22Rv1 (cell line): ENCODE measurements around the gene MTNR1B.

Source experiments
- H3K27ac ChIP-seq: fragments of 450-650 bp; 2 replicates; pipeline ENCODE4 v1.5.1; 2017
- CTCF ChIP-seq: fragments of 450-650 bp; IDR thresholded peaks from 2 replicates; pipeline ENCODE4 v1.5.1; 2017; ENCODE audit warnings: mild to moderate bottlenecking
- ZFX ChIP-seq: fragments of 450-650 bp; IDR thresholded peaks from 2 replicates; pipeline ENCODE4 v1.6.1; 2017; ENCODE audit warnings: antibody characterized with exemption, borderline replicate concordance

The MTNR1B gene

DNA sequence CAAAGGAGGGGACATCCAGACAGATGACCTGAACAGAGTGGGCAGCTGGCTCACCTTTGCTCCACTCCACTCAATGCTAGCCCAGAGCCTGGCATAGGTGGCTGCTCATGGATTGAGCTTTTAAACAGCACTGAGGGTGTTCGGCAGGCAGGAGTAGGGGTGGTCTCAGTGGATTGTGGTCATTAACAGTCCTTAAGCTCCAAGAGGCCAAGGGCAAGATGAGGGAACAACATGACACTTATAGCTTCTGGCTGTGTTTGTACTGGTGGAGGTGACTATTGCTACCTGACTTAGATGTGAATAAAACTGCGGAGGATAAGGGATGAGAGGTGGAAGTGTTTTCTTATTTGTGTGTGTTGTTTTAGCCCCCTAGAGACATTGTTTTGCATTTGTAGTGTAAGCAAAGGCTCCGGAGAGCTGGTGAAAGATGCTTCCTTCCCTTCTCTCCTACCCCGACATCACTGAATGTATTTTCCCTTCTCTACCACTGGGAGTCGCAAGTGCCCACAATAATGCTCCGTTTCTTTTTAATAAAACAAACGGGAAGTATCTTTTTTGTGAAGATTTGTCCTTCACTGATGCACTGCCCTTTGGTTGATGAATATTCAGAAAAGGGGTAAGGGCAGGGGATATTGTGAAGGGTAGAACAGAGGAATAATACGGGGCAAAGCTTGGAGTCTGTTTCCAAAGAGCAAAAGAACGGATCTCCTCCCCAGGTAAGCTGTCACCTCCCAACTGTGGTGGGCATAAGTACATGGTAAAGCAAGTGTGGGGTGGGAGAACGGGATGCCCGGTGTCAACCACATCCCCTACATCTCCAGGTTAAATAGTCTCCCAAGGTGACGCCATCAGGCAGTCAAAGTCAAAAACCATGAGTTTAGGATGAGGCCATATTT is 27.5 kb upstream of the MTNR1B start:
- H3K27ac ChIP-seq = no peak overlapping the region

DNA sequence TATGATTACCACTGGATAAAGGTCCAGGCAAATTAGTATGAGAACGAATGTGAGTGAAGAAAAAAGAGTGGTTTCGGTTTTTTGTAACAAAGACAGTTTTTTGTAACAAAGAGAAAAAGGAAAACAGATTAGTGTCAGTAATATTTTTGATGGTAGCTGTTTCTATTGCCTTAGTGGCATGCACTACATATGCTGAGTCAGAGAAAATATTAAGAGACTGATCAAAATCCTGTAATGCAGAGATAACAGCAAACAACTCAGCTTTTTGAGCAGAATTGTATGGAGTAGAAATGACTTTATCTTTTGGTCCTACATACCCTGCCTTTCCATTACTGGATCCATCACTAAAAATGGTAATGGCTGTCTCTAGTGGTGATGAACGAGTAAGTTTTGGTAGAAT is 22.7 kb upstream of the MTNR1B start:
- no peak overlapping the region for H3K27ac ChIP-seq
- TF ChIP-seq CTCF (no peak), ZFX (no peak)

More for the DNA sequence above, 27.5 kb upstream of the MTNR1B start:
- TF ChIP-seq CTCF (peak; percentile 80), ZFX (no peak)

DNA sequence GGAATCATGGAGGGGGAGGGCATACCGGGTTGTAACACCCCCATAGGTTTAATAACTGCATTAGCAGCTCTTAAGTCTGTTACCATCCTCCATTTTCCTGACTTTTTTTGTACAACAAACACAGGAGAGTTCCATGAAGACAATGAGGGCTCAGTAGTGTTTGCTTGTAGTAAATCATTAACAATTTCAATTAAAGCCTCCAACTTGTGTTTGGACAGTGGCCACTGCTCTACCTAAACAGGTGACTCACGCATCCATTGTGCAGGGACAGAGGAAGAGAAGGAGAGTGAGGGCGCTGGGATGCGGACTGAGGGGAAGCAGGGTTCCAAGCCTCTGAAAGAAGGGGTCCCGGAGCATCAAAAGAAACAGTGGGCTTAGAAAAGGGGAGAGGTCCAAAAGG is 21.3 kb upstream of the MTNR1B start:
- TF ChIP-seq CTCF (no peak), ZFX (no peak)
- H3K27ac ChIP-seq = peak overlapping the region; percentile 69

GRCh38 chr11:92954003-92954402 is 15.4 kb upstream of the MTNR1B start:
- no peak overlapping the region for H3K27ac ChIP-seq
- TF ChIP-seq ZFX = no peak
- TF ChIP-seq CTCF = no peak

DNA sequence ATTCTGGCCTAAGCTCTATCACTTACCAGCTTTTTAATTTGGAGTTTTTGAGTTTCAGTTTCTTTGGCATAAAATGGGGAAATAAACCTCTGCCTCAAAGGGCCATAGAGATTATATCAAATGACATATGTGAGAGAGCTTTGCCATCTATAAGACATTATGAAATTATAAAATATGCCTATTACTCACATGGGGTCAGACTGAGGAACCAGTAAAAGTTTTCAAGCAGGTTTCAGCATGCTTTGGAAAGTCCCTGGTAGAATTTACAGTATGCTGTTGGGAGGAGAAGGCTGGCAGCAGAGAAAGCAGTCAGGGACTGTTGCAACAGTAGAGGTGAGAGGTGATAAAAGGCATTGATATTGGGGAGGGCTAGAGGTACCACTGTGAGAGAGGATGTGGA is 13.6 kb upstream of the MTNR1B start:
- no peak overlapping the region for H3K27ac ChIP-seq
- no peak for TF ChIP-seq ZFX
- TF ChIP-seq CTCF = no peak

DNA sequence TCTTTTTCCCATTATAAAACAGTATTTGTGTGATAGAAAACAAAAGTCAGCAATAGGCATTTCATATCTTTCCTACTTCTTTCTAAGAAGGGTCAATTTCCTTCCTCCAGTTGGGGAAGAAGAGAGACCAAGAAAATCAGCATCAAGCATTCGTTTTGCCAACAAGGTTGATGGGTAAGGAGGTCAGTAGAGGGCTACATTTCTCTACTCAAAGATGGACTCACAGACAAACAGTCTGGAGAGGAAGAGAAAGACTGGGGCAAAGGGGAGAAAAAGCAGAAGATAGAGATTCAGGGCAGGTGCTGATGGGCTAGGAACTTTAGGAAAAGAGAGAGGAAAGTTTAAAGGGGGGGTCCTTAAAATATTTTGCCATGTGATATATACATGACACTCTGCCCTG is 8.6 kb upstream of the MTNR1B start:
- no peak for TF ChIP-seq CTCF
- TF ChIP-seq ZFX = no peak
- no peak overlapping the region for H3K27ac ChIP-seq

GRCh38 chr11:92962446-92962845 is 7.0 kb upstream of the MTNR1B start:
- no peak overlapping the region for H3K27ac ChIP-seq
- TF ChIP-seq CTCF (no peak), ZFX (no peak)
